HepG2 (cell line): ENCODE data around the gene RAB36. TPM values are rescaled to one million over a fixed set of nuclear protein-coding genes. Genes with fewer than 3 reads are reported as not detected.

Experiments
- ATAC-seq: fragments of 200-7000 bp; cut with Tn5 transposase; 3 replicates; pipeline ENCODE4 v1.9.1; 2020; ENCODE audit warnings: mild to moderate bottlenecking, moderate library complexity
- BruUV-seq: library from RNA; stranded (reverse); fragments of 400-500 nt; replicated peaks from 2 replicates; lab custom pipeline; 2021; lab: Mats Ljungman, UMichigan
- CTCF ChIA-PET: fragments of 300-600 bp; formaldehyde crosslinking; extraction: SDS; loops from one replicate; lab custom pipeline; 2021; ENCODE audit warnings: low total read pairs, inconsistent platforms, low intra/inter-chr PET ratio; lab: Yijun Ruan, JAX
- POLR2A ChIA-PET: fragments of 350-600 bp; sonication (Branson Sonifier 250); formaldehyde crosslinking; loops from one replicate; lab custom pipeline; 2020; ENCODE audit warnings: antibody characterized with exemption, inconsistent platforms; lab: Yijun Ruan, JAX
- DNase-seq: peaks from one replicate; pipeline ENCODE4 v3.0.0-alpha.2; 2015; ENCODE audit warnings: low spot score
- FAIRE-seq: peaks from 3 replicates; lab custom pipeline; 2011; peaks lifted over from hg19 to GRCh38; lab: Jason Lieb, UNC
- H2AFZ ChIP-seq: one replicate; pipeline ENCODE4 v1.6.1; 2011; ENCODE audit warnings: low read length, inconsistent platforms
- H3K27ac ChIP-seq: fragments of 300-600 bp; 3 replicates; pipeline ENCODE4 v1.8.0; 2011; ENCODE audit warnings: mixed run types, mild to moderate bottlenecking, mixed read lengths, low read length, inconsistent platforms; ENCODE audit not compliant: insufficient read depth; ENCODE audit errors: extremely low read length
- H3K27me3 ChIP-seq, 2 experiments: fragments of 200-600 bp in 1 of 2; 2 replicates in 1 of 2; 3 replicates in 1 of 2; pipeline versions ENCODE4 v1.6.0 to v1.8.0; 2011; ENCODE audit warnings: low read length in 2 of 2, mild to moderate bottlenecking in 2 of 2, moderate library complexity in 2 of 2, inconsistent platforms in 1 of 2; ENCODE audit not compliant: insufficient read depth in 2 of 2, control insufficient read depth in 1 of 2
- H3K36me3 ChIP-seq, 2 experiments: fragments of 200-600 bp in 1 of 2; replicated peaks in 1 of 2; 2 replicates in 1 of 2; 3 replicates in 1 of 2; pipeline versions ENCODE4 v1.5.1 to v1.8.0; 2011; ENCODE audit warnings: low read length in 2 of 2, inconsistent platforms in 1 of 2; ENCODE audit not compliant: insufficient read depth in 2 of 2, control insufficient read depth in 1 of 2
- H3K4me1 ChIP-seq: 2 replicates; pipeline ENCODE4 v1.5.1; 2012; ENCODE audit warnings: low read length, inconsistent platforms; ENCODE audit not compliant: insufficient read depth
- H3K4me2 ChIP-seq: 2 replicates; pipeline ENCODE4 v1.6.0; 2011; ENCODE audit warnings: low read depth, low read length, inconsistent platforms
- H3K4me3 ChIP-seq, 3 experiments: fragments of 200-600 bp in 1 of 3; sonication (generic), shearing (Covaris generic) in 1 of 3; replicated peaks in 1 of 3; 2 replicates each; pipeline ENCODE4 v1.5.1; 2011 to 2016; ENCODE audit warnings: low read length in 3 of 3, inconsistent platforms in 2 of 3, low read depth in 2 of 3, mild to moderate bottlenecking in 2 of 3, control low read depth in 1 of 3, mixed read lengths in 1 of 3; ENCODE audit not compliant: insufficient read depth in 1 of 3
- H3K79me2 ChIP-seq: one replicate; pipeline ENCODE4 v1.6.1; 2011; ENCODE audit warnings: low read length, inconsistent platforms; ENCODE audit not compliant: insufficient read depth
- H3K9ac ChIP-seq: 2 replicates; pipeline ENCODE4 v1.6.0; 2011; ENCODE audit warnings: mild to moderate bottlenecking, low read depth, low read length, inconsistent platforms; ENCODE audit not compliant: insufficient read depth
- H3K9me3 ChIP-seq: 2 replicates; pipeline ENCODE4 v1.5.1; 2012; ENCODE audit warnings: mild to moderate bottlenecking, low read length
- H4K20me1 ChIP-seq: 2 replicates; pipeline ENCODE4 v1.6.0; 2011; ENCODE audit warnings: inconsistent platforms, mild to moderate bottlenecking, low read length, moderate library complexity; ENCODE audit not compliant: insufficient read depth
- FOXA3 ChIP-seq: IDR thresholded peaks from 2 replicates; pipeline ENCODE4 v1.6.1; 2016; ENCODE audit warnings: missing genetic modification reagents, missing compliant biosample characterization
- FOXP1 ChIP-seq, 2 experiments: fragments of 450-650 bp in 1 of 2; IDR thresholded peaks; 2 replicates each; pipeline ENCODE4 v1.6.1; 2017 to 2018; ENCODE audit warnings: antibody characterized with exemption in 1 of 2
- KDM2A ChIP-seq: sonication (generic); formaldehyde crosslinking; IDR thresholded peaks from 2 replicates; pipeline ENCODE4 v1.4.0; 2020; ENCODE audit warnings: low read depth, missing genetic modification reagents, borderline replicate concordance
- SP5 ChIP-seq: IDR thresholded peaks from 2 replicates; pipeline ENCODE4 v1.6.1; 2016; ENCODE audit warnings: low read depth, borderline replicate concordance
- ZBTB42 ChIP-seq: sonication (generic); formaldehyde crosslinking; IDR thresholded peaks from 2 replicates; pipeline ENCODE4 v1.5.0; 2020; ENCODE audit warnings: mild to moderate bottlenecking, missing genetic modification reagents
- ZFX ChIP-seq: sonication (generic); formaldehyde crosslinking; IDR thresholded peaks from 2 replicates; pipeline ENCODE4 v1.4.0; 2020; ENCODE audit warnings: mild to moderate bottlenecking, low read depth, missing genetic modification reagents, moderate library complexity
- WGBS: methylation state at CpG from one replicate; pipeline ENCODE4 v1.1.6; 2017; ENCODE audit warnings: low lambda C conversion rate; 5-methylcytosine and 5-hydroxymethylcytosine counted together
- in situ Hi-C: cut with HindIII; loops from 2 replicates; pipeline ENCODE4 v1.10.0; 2017; ENCODE audit warnings: low pct_unique_long_range_greater_than_20kb; ENCODE audit not compliant: extremely low pct_ligation_motif_present
- intact Hi-C: fragments of 100-400 bp; cut with micrococcal nuclease; formaldehyde crosslinking; loops from one replicate; pipeline ENCODE4 v1.10.0; 2022; ENCODE audit not compliant: unreplicated experiment
- polyA plus RNA-seq, 8 experiments: library from polyadenylated mRNA; depleted of rRNA in 3 of 8; stranded (reverse) in 7 of 8; unstranded in 1 of 8; fragments of >200 nt; fragmentation: Illumina TruSeq in 4 of 8; extraction: Trizol in 4 of 8; gene quantifications; 2 replicates each; pipeline versions ENCODE4 v1.2.1 to v1.2.3, GENCODE V29; 2011 to 2016; ENCODE audit warnings: low read depth in 4 of 8, missing spikeins in 1 of 8, mixed read lengths in 1 of 8; ENCODE audit not compliant: insufficient read depth in 1 of 8
- total RNA-seq, 5 experiments: library from RNA; depleted of rRNA; stranded (reverse); fragments of >200 nt; fragmentation: Illumina TruSeq; extraction: Trizol; gene quantifications; 2 replicates each; pipeline ENCODE4 v1.2.3, GENCODE V29; 2016; ENCODE audit warnings: low read depth in 1 of 5
- TF ChIP-seq, protein P1 (sequence below): sonication (generic); formaldehyde crosslinking; IDR thresholded peaks from 2 replicates; pipeline ENCODE4 v1.9.0; 2022; ENCODE audit warnings: low read depth, missing genetic modification reagents
- TF ChIP-seq, protein P2 (sequence below): sonication (generic); formaldehyde crosslinking; IDR thresholded peaks from 2 replicates; pipeline ENCODE4 v1.5.0; 2020; ENCODE audit warnings: mild to moderate bottlenecking, missing genetic modification reagents, borderline replicate concordance
- TF ChIP-seq, protein P3 (sequence below): sonication (generic); formaldehyde crosslinking; IDR thresholded peaks from 2 replicates; pipeline ENCODE4 v1.5.0; 2020; ENCODE audit warnings: missing genetic modification reagents
- TF ChIP-seq, protein P4 (sequence below): sonication (generic); formaldehyde crosslinking; IDR thresholded peaks from 2 replicates; pipeline ENCODE4 v1.5.0; 2020; ENCODE audit warnings: missing genetic modification reagents
- TF ChIP-seq, protein P5 (sequence below): sonication (generic); formaldehyde crosslinking; IDR thresholded peaks from 2 replicates; pipeline ENCODE4 v1.4.0; 2020; ENCODE audit warnings: missing genetic modification reagents

Gene RAB36
- total and polyA plus RNA-seq, 2 of the 13 experiments (the other 11 are each of a cell fraction or from before 2014, with no cell fraction given) = 0.24 to 0.86 TPM

DNA sequence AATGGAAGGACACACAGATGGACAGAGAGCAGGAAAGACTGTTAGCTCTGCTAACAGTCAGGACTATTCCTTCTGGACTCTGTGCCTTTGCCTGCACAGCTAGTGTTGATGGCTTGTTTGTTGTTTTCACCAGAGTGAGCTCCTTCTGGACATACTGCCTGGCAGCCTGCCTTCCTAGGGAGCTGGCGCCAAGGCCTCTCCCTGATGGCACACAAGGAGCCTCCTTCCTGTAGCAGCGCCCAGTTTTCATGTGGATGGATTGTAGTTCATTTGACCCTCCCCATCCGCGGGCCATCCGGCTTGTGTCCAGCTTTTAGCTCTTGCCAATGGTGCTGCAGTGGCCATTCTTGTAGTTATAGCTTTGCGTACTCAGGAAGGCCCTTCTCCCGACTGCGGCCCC is 18.4 kb downstream of the RAB36 start:
- H3K4me1 ChIP-seq = peaks cover 86% of the 10 kb centered on the region
- 40% methylated on average over 6 of the region's 8 CpGs for WGBS
- in situ Hi-C loops = loop anchor here (25.0 kb wide), 1 partner anchor 399 kb away; no protein-coding TSS in a partner anchor
- no peaks in the 10 kb centered on the region for H3K79me2 ChIP-seq
- H4K20me1 ChIP-seq = no peaks in the 10 kb centered on the region
- no peaks in the 10 kb centered on the region for H3K27me3 ChIP-seq
- peak; percentile 62 for FAIRE-seq
- BruUV-seq = no TSS peak
- H3K4me3 ChIP-seq = peak overlapping the region in 1 of 3 experiments; percentile 42; a peak in 2 of 6 replicates
- H3K4me2 ChIP-seq = peak overlapping the region; percentile 60
- H3K9me3 ChIP-seq = no peaks in the 10 kb centered on the region
- H3K36me3 ChIP-seq = no peaks in the 10 kb centered on the region
- ChIA-PET CTCF (no interaction called here), POLR2A (interaction anchor here (1.1 kb wide), 1 partner anchor 19 kb away, joined by 4 read pairs; the partner anchor contains the start of gene RAB36)
- H3K27ac ChIP-seq = peak overlapping the region; percentile 11
- intact Hi-C loops = no loop called here
- no peak for DNase-seq
- no peak overlapping the region for H3K9ac ChIP-seq
- peak; percentile 51 for ATAC-seq
- H2AFZ ChIP-seq = no peak overlapping the region
- TF ChIP-seq FOXP1 (IDR thresholded peaks at IDR 0.05) = no peak
- TF ChIP-seq FOXP1 (CRISPR knock-in tag; IDR thresholded peaks at IDR 0.05) = peak; percentile 36; the same call in 1 of the 2 replicates
- TF ChIP-seq, protein P1, sequence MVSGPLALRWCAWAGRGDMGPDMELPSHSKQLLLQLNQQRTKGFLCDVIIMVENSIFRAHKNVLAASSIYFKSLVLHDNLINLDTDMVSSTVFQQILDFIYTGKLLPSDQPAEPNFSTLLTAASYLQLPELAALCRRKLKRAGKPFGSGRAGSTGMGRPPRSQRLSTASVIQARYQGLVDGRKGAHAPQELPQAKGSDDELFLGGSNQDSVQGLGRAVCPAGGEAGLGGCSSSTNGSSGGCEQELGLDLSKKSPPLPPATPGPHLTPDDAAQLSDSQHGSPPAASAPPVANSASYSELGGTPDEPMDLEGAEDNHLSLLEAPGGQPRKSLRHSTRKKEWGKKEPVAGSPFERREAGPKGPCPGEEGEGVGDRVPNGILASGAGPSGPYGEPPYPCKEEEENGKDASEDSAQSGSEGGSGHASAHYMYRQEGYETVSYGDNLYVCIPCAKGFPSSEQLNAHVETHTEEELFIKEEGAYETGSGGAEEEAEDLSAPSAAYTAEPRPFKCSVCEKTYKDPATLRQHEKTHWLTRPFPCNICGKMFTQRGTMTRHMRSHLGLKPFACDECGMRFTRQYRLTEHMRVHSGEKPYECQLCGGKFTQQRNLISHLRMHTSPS (CRISPR knock-in tag) = 0 out of 2 replicates have a peak, but pooled peaks have one; percentile 45
- TF ChIP-seq, protein P2, sequence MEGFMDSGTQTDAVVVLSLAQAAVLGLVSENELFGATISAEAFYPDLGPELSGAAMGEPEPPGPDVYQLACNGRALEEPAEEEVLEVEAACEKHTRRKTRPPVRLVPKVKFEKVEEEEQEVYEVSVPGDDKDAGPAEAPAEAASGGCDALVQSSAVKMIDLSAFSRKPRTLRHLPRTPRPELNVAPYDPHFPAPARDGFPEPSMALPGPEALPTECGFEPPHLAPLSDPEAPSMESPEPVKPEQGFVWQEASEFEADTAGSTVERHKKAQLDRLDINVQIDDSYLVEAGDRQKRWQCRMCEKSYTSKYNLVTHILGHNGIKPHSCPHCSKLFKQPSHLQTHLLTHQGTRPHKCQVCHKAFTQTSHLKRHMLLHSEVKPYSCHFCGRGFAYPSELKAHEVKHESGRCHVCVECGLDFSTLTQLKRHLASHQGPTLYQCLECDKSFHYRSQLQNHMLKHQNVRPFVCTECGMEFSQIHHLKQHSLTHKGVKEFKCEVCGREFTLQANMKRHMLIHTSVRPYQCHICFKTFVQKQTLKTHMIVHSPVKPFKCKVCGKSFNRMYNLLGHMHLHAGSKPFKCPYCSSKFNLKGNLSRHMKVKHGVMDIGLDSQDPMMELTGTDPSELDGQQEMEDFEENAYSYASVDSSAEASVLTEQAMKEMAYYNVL (CRISPR knock-in tag) = peak; percentile 49; the same call in 1 of the 2 replicates
- no peak for TF ChIP-seq SP5 (CRISPR knock-in tag)
- 0 out of 2 replicates have a peak, but pooled peaks have one; percentile 9 for TF ChIP-seq FOXA3 (CRISPR knock-in tag)
- TF ChIP-seq, protein P3, sequence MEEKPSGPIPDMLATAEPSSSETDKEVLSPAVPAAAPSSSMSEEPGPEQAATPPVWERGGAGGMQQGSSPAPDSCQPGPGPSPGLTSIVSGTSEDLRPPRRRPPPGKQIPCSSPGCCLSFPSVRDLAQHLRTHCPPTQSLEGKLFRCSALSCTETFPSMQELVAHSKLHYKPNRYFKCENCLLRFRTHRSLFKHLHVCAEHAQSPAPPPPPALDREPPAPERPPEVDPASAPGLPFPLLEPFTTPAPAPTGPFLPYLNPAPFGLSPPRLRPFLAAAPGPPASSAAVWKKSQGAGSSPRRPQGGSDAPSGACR (CRISPR knock-in tag) = no peak
- TF ChIP-seq, protein P4, sequence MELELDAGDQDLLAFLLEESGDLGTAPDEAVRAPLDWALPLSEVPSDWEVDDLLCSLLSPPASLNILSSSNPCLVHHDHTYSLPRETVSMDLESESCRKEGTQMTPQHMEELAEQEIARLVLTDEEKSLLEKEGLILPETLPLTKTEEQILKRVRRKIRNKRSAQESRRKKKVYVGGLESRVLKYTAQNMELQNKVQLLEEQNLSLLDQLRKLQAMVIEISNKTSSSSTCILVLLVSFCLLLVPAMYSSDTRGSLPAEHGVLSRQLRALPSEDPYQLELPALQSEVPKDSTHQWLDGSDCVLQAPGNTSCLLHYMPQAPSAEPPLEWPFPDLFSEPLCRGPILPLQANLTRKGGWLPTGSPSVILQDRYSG (CRISPR knock-in tag) = no peak
- TF ChIP-seq, protein P5, sequence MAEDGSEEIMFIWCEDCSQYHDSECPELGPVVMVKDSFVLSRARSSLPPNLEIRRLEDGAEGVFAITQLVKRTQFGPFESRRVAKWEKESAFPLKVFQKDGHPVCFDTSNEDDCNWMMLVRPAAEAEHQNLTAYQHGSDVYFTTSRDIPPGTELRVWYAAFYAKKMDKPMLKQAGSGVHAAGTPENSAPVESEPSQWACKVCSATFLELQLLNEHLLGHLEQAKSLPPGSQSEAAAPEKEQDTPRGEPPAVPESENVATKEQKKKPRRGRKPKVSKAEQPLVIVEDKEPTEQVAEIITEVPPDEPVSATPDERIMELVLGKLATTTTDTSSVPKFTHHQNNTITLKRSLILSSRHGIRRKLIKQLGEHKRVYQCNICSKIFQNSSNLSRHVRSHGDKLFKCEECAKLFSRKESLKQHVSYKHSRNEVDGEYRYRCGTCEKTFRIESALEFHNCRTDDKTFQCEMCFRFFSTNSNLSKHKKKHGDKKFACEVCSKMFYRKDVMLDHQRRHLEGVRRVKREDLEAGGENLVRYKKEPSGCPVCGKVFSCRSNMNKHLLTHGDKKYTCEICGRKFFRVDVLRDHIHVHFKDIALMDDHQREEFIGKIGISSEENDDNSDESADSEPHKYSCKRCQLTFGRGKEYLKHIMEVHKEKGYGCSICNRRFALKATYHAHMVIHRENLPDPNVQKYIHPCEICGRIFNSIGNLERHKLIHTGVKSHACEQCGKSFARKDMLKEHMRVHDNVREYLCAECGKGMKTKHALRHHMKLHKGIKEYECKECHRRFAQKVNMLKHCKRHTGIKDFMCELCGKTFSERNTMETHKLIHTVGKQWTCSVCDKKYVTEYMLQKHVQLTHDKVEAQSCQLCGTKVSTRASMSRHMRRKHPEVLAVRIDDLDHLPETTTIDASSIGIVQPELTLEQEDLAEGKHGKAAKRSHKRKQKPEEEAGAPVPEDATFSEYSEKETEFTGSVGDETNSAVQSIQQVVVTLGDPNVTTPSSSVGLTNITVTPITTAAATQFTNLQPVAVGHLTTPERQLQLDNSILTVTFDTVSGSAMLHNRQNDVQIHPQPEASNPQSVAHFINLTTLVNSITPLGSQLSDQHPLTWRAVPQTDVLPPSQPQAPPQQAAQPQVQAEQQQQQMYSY (CRISPR knock-in tag) = peak; percentile 93
- TF ChIP-seq ZBTB42 (CRISPR knock-in tag) = no peak
- no peak for TF ChIP-seq KDM2A
- 0 out of 2 replicates have a peak, but pooled peaks have one; percentile 47 for TF ChIP-seq ZFX
